Lower leg skin (tissue), 3 donors: ENCODE measurements around the gene UGT2B7.

ENCODE experiments used
- POLR2A ChIP-seq, 2 donors: fragments of 450-650 bp; IDR thresholded peaks; one replicate each; pipeline ENCODE4 v1.6.1; 2016 to 2017; ENCODE audit warnings: antibody characterized with exemption in 2 of 2, mild to moderate bottlenecking in 1 of 2, moderate library complexity in 1 of 2
- TF ChIP-seq, protein P1 (sequence below), 3 donors: fragments of 450-650 bp; IDR thresholded peaks; one replicate each; pipeline ENCODE4 v1.5.1; 2016; ENCODE audit warnings: antibody characterized with exemption in 3 of 3, mild to moderate bottlenecking in 3 of 3, moderate library complexity in 2 of 3

DNA sequence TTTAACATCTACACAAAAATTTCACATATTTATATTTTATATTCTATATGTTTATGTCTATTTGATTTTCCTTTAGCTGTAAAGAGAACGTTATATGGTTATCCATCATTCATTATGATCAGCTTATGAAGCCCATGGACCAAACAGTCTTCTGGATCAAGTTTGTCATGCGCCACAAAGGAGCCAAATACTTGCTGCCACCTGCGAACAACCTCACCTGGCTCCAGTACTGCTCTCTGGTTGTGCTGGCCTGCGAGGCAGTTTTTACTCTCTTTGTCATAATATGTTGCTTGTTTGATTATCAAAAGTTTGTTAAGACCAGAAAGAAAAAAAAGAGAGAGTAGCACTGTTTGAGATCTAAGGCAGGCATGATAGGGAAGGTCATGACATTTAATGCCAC lies 38.2 kb downstream of the UGT2B7 start:
- TF ChIP-seq, protein P1, sequence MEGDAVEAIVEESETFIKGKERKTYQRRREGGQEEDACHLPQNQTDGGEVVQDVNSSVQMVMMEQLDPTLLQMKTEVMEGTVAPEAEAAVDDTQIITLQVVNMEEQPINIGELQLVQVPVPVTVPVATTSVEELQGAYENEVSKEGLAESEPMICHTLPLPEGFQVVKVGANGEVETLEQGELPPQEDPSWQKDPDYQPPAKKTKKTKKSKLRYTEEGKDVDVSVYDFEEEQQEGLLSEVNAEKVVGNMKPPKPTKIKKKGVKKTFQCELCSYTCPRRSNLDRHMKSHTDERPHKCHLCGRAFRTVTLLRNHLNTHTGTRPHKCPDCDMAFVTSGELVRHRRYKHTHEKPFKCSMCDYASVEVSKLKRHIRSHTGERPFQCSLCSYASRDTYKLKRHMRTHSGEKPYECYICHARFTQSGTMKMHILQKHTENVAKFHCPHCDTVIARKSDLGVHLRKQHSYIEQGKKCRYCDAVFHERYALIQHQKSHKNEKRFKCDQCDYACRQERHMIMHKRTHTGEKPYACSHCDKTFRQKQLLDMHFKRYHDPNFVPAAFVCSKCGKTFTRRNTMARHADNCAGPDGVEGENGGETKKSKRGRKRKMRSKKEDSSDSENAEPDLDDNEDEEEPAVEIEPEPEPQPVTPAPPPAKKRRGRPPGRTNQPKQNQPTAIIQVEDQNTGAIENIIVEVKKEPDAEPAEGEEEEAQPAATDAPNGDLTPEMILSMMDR (IDR thresholded peaks at IDR 0.05) = no peak
- no peak for TF ChIP-seq POLR2A (IDR thresholded peaks at IDR 0.05)
